Parathyroid adenoma (tissue), 2 donors: ENCODE data around the gene TBC1D7.

Experiments
- H2AFZ ChIP-seq: fragments of 300-600 bp; sonication (generic); one replicate; pipeline ENCODE4 v1.7.0; 2017; ENCODE audit warnings: antibody characterized with exemption, mild to moderate bottlenecking
- H3K27ac ChIP-seq: fragments of 300-600 bp; sonication (generic); one replicate; pipeline ENCODE4 v1.7.0; 2017
- H3K27me3 ChIP-seq: fragments of 300-600 bp; sonication (generic); one replicate; pipeline ENCODE4 v1.7.0; 2017; ENCODE audit warnings: low read length; ENCODE audit not compliant: control insufficient read depth, insufficient read depth
- H3K36me3 ChIP-seq: fragments of 300-600 bp; sonication (generic); one replicate; pipeline ENCODE4 v1.7.0; 2017; ENCODE audit warnings: low read length; ENCODE audit not compliant: control insufficient read depth, insufficient read depth
- H3K4me1 ChIP-seq: fragments of 300-600 bp; sonication (generic); one replicate; pipeline ENCODE4 v1.7.0; 2017; ENCODE audit warnings: control low read depth
- H3K4me2 ChIP-seq: fragments of 300-600 bp; sonication (generic); one replicate; pipeline ENCODE4 v1.7.0; 2017; ENCODE audit warnings: low read length
- H3K4me3 ChIP-seq: fragments of 300-600 bp; sonication (generic); one replicate; pipeline ENCODE4 v1.7.0; 2017; ENCODE audit warnings: low read depth, low read length
- H3K79me2 ChIP-seq: fragments of 300-600 bp; sonication (generic); one replicate; pipeline ENCODE4 v1.7.0; 2017; ENCODE audit warnings: control low read depth
- H3K9ac ChIP-seq: fragments of 300-600 bp; sonication (generic); one replicate; pipeline ENCODE4 v1.7.0; 2017; ENCODE audit warnings: mild to moderate bottlenecking
- H3K9me3 ChIP-seq: fragments of 300-600 bp; sonication (generic); one replicate; pipeline ENCODE4 v1.7.0; 2017; ENCODE audit warnings: low read length; ENCODE audit not compliant: control insufficient read depth
- CTCF ChIP-seq: fragments of 300-600 bp; sonication (generic); IDR thresholded peaks from one replicate; pipeline ENCODE4 v1.7.0; 2017; ENCODE audit warnings: antibody characterized with exemption, mild to moderate bottlenecking
- donor health status: primary hyperparathyroidism.

Gene TBC1D7

GRCh38 chr6:13370623-13371022, 42.3 kb upstream of the TBC1D7 start:
- TF ChIP-seq CTCF, result no peak
- H3K36me3 ChIP-seq, result no peaks in the 10 kb centered on the region
- no peak overlapping the region for H3K4me3 ChIP-seq
- H3K9me3 ChIP-seq, result no peaks in the 10 kb centered on the region
- H3K4me1 ChIP-seq, result peaks cover 3% of the 10 kb centered on the region
- H2AFZ ChIP-seq, result no peak overlapping the region
- no peaks in the 10 kb centered on the region for H3K79me2 ChIP-seq
- no peaks in the 10 kb centered on the region for H3K27me3 ChIP-seq
- no peak overlapping the region for H3K27ac ChIP-seq
- H3K4me2 ChIP-seq, result no peak overlapping the region
- H3K9ac ChIP-seq, result no peak overlapping the region

GRCh38 chr6:13369591-13369990, 41.3 kb upstream of the TBC1D7 start:
- Histone ChIP-seq H3K36me3 (no peaks in the 10 kb centered on the region), H3K4me3 (no peak overlapping the region), H3K27ac (no peak overlapping the region), H3K4me2 (no peak overlapping the region), H3K9me3 (no peaks in the 10 kb centered on the region), H3K9ac (no peak overlapping the region), H3K4me1 (peaks cover 3% of the 10 kb centered on the region), H2AFZ (no peak overlapping the region), H3K27me3 (no peaks in the 10 kb centered on the region), H3K79me2 (no peaks in the 10 kb centered on the region)
- no peak for TF ChIP-seq CTCF

- H3K9ac ChIP-seq, result no peak overlapping the region
- no peak overlapping the region for H2AFZ ChIP-seq
- H3K9me3 ChIP-seq, result no peaks in the 10 kb centered on the region
- H3K4me2 ChIP-seq, result no peak overlapping the region
- H3K4me3 ChIP-seq, result no peak overlapping the region
- TF ChIP-seq CTCF, result no peak
- no peak overlapping the region for H3K27ac ChIP-seq
- H3K4me1 ChIP-seq, result peaks cover 3% of the 10 kb centered on the region
- H3K36me3 ChIP-seq, result no peaks in the 10 kb centered on the region
- H3K27me3 ChIP-seq, result no peaks in the 10 kb centered on the region
- H3K79me2 ChIP-seq, result no peaks in the 10 kb centered on the region
Observed at GRCh38 chr6:13368731-13369115, 40.4 kb upstream of the TBC1D7 start.

GRCh38 chr6:13368079-13368730, 39.9 kb upstream of the TBC1D7 start:
- TF ChIP-seq CTCF, result no peak
- Histone ChIP-seq H3K4me1 (peaks cover 3% of the 10 kb centered on the region), H3K27ac (no peak overlapping the region), H3K9ac (no peak overlapping the region), H2AFZ (no peak overlapping the region), H3K4me3 (no peak overlapping the region), H3K27me3 (no peaks in the 10 kb centered on the region), H3K79me2 (no peaks in the 10 kb centered on the region), H3K4me2 (no peak overlapping the region), H3K36me3 (no peaks in the 10 kb centered on the region), H3K9me3 (no peaks in the 10 kb centered on the region)

GRCh38 chr6:13367396-13367795, 39.1 kb upstream of the TBC1D7 start:
- Histone ChIP-seq H3K9me3 (no peaks in the 10 kb centered on the region), H3K36me3 (no peaks in the 10 kb centered on the region), H3K27ac (no peak overlapping the region), H2AFZ (no peak overlapping the region), H3K27me3 (no peaks in the 10 kb centered on the region), H3K4me3 (no peak overlapping the region), H3K79me2 (no peaks in the 10 kb centered on the region), H3K4me2 (no peak overlapping the region), H3K9ac (no peak overlapping the region), H3K4me1 (no peaks in the 10 kb centered on the region)
- TF ChIP-seq CTCF, result no peak
